H1 (cell line): ENCODE data around the gene URAD. TPM values are rescaled to one million over a fixed set of nuclear protein-coding genes. Genes with fewer than 3 reads are reported as not detected.

ENCODE experiments used
- CTCF ChIA-PET: fragments of 300-600 bp; sonication (Branson Sonifier 250); formaldehyde crosslinking; loops from one replicate; lab custom pipeline; 2021; ENCODE audit not compliant: partially characterized antibody; lab: Charles Lee
- POLR2A ChIA-PET: fragments of 300-600 bp; sonication (Branson Sonifier 250); formaldehyde crosslinking; loops from one replicate; lab custom pipeline; 2021; ENCODE audit warnings: inconsistent platforms; ENCODE audit not compliant: partially characterized antibody; lab: Charles Lee
- DNase-seq, 2 experiments: peaks; one replicate each; pipeline versions ENCODE4 v3.0.0 to v3.0.0-alpha.2; 2010 to 2022; ENCODE audit warnings: low spot score in 2 of 2, low read depth in 1 of 2, mixed read lengths in 1 of 2
- FAIRE-seq: peaks from 2 replicates; lab custom pipeline; 2011; peaks lifted over from hg19 to GRCh38; lab: Jason Lieb, UNC
- H2AFZ ChIP-seq: 2 replicates; pipeline ENCODE4 v1.8.1; 2012; ENCODE audit warnings: low read length, inconsistent platforms
- H2AK5ac ChIP-seq: 2 replicates; pipeline ENCODE4 v1.6.1; 2013; ENCODE audit warnings: low read depth, low read length
- H2BK120ac ChIP-seq: replicated peaks from 2 replicates; pipeline ENCODE3; 2013; ENCODE audit warnings: low read depth, low read length, inconsistent platforms
- H2BK12ac ChIP-seq: 2 replicates; pipeline ENCODE4 v1.6.1; 2013; ENCODE audit warnings: low read depth, low read length
- H2BK15ac ChIP-seq: 2 replicates; pipeline ENCODE4 v1.6.1; 2013; ENCODE audit warnings: low read length
- H2BK20ac ChIP-seq: 2 replicates; pipeline ENCODE4 v1.6.1; 2013; ENCODE audit warnings: low read length
- H2BK5ac ChIP-seq: 2 replicates; pipeline ENCODE4 v1.6.1; 2013; ENCODE audit warnings: low read depth, low read length
- H3K14ac ChIP-seq: 2 replicates; pipeline ENCODE4 v1.6.1; 2013; ENCODE audit warnings: inconsistent platforms; ENCODE audit not compliant: insufficient read length
- H3K18ac ChIP-seq: 2 replicates; pipeline ENCODE4 v1.6.1; 2013; ENCODE audit warnings: low read length; ENCODE audit errors: extremely low read depth
- H3K23ac ChIP-seq: 2 replicates; pipeline ENCODE4 v1.6.1; 2013; ENCODE audit warnings: inconsistent platforms; ENCODE audit not compliant: insufficient read length
- H3K23me2 ChIP-seq: 2 replicates; pipeline ENCODE4 v1.6.1; 2013; ENCODE audit warnings: low read depth, low read length
- H3K27ac ChIP-seq: 2 replicates; pipeline ENCODE4 v1.6.1; 2011; ENCODE audit warnings: low read depth, low read length, inconsistent platforms
- H3K27me3 ChIP-seq, 4 experiments: replicated peaks in 1 of 4; 1 replicate in 1 of 4; 2 replicates in 3 of 4; pipeline versions ENCODE4 v1.6.1 to v1.8.1; 2011 to 2013; ENCODE audit warnings: low read length in 3 of 4, mild to moderate bottlenecking in 3 of 4, inconsistent platforms in 2 of 4, mixed read lengths in 2 of 4, moderate library complexity in 1 of 4; ENCODE audit not compliant: control insufficient read depth in 3 of 4, insufficient read depth in 3 of 4; ENCODE audit errors: extremely low read depth in 1 of 4
- H3K36me3 ChIP-seq, 4 experiments: 2 replicates each; pipeline versions ENCODE4 v1.6.1 to v1.8.1; 2011 to 2013; ENCODE audit warnings: mild to moderate bottlenecking in 4 of 4, low read length in 3 of 4, moderate library complexity in 2 of 4, control low read depth in 1 of 4, inconsistent platforms in 1 of 4; ENCODE audit not compliant: insufficient read depth in 4 of 4, control insufficient read depth in 2 of 4
- H3K4ac ChIP-seq: replicated peaks from 2 replicates; pipeline ENCODE3; 2013; ENCODE audit warnings: low read length, low read depth, mixed read lengths, inconsistent platforms; ENCODE audit not compliant: insufficient read length
- H3K4me1 ChIP-seq, 4 experiments: replicated peaks in 1 of 4; 1 replicate in 1 of 4; 2 replicates in 3 of 4; pipeline versions ENCODE4 v1.6.1 to v1.8.1; 2011 to 2013; ENCODE audit warnings: low read length in 3 of 4, inconsistent platforms in 2 of 4, mixed read lengths in 1 of 4; ENCODE audit not compliant: insufficient read depth in 4 of 4, control insufficient read depth in 3 of 4
- H3K4me2 ChIP-seq, 2 experiments: 2 replicates each; pipeline versions ENCODE4 v1.6.1 to v1.8.1; 2011 to 2013; ENCODE audit warnings: low read depth in 2 of 2, low read length in 2 of 2, control low read depth in 1 of 2, inconsistent platforms in 1 of 2, mild to moderate bottlenecking in 1 of 2; ENCODE audit not compliant: insufficient read depth in 1 of 2
- H3K4me3 ChIP-seq, 4 experiments: fragments of 200-600, 300-600 bp in 1 of 4; sonication (generic), shearing (Covaris generic), sonication (Bioruptor Twin) in 1 of 4; 2 replicates each; pipeline versions ENCODE4 v1.5.1 to v1.8.1; 2011 to 2016; ENCODE audit warnings: low read length in 4 of 4, low read depth in 3 of 4, control low read depth in 2 of 4, inconsistent platforms in 2 of 4, mild to moderate bottlenecking in 2 of 4, mixed read lengths in 1 of 4, moderate library complexity in 1 of 4; ENCODE audit not compliant: insufficient read depth in 2 of 4; ENCODE audit errors: extremely low read depth in 1 of 4
- H3K56ac ChIP-seq: replicated peaks from 2 replicates; pipeline ENCODE3; 2013; ENCODE audit warnings: low read depth, mild to moderate bottlenecking, mixed read lengths, low read length, inconsistent platforms; ENCODE audit not compliant: insufficient read length
- H3K79me1 ChIP-seq: 2 replicates; pipeline ENCODE4 v1.6.1; 2013; ENCODE audit warnings: low read depth, low read length, control low read depth
- H3K79me2 ChIP-seq, 2 experiments: 2 replicates each; pipeline versions ENCODE4 v1.6.1 to v1.8.1; 2012 to 2013; ENCODE audit warnings: low read length in 2 of 2, mild to moderate bottlenecking in 2 of 2, inconsistent platforms in 1 of 2; ENCODE audit not compliant: insufficient read depth in 2 of 2, control insufficient read depth in 1 of 2
- H3K9ac ChIP-seq, 4 experiments: replicated peaks in 1 of 4; 1 replicate in 1 of 4; 2 replicates in 3 of 4; pipeline versions ENCODE4 v1.6.1 to v1.8.1; 2011 to 2013; ENCODE audit warnings: low read depth in 3 of 4, low read length in 3 of 4, control low read depth in 2 of 4, mild to moderate bottlenecking in 2 of 4, moderate library complexity in 2 of 4, inconsistent platforms in 1 of 4; ENCODE audit errors: extremely low read depth in 1 of 4
- H3K9me3 ChIP-seq, 2 experiments: 2 replicates each; pipeline versions ENCODE4 v1.6.1 to v1.8.1; 2012 to 2013; ENCODE audit warnings: mild to moderate bottlenecking in 2 of 2, moderate library complexity in 2 of 2, control low read depth in 1 of 2, inconsistent platforms in 1 of 2, low read depth in 1 of 2, low read length in 1 of 2, mixed read lengths in 1 of 2; ENCODE audit not compliant: insufficient read depth in 2 of 2
- H4K20me1 ChIP-seq, 2 experiments: replicated peaks in 1 of 2; 2 replicates each; pipeline versions ENCODE3 to v1.8.1; 2011 to 2013; ENCODE audit warnings: inconsistent platforms in 2 of 2, low read length in 2 of 2, mild to moderate bottlenecking in 1 of 2; ENCODE audit not compliant: insufficient read depth in 2 of 2, control insufficient read depth in 1 of 2
- H4K5ac ChIP-seq: 2 replicates; pipeline ENCODE4 v1.6.1; 2013; ENCODE audit warnings: low read length, low read depth, mixed read lengths, inconsistent platforms; ENCODE audit not compliant: insufficient read length
- H4K8ac ChIP-seq: 2 replicates; pipeline ENCODE4 v1.8.0; 2013; ENCODE audit warnings: mild to moderate bottlenecking, moderate library complexity, low read length, inconsistent platforms; ENCODE audit not compliant: insufficient read depth; ENCODE audit errors: extremely low read depth
- H4K91ac ChIP-seq: replicated peaks from 2 replicates; pipeline ENCODE3; 2013; ENCODE audit warnings: low read length, mixed read lengths, inconsistent platforms; ENCODE audit not compliant: insufficient read length
- BACH1 ChIP-seq: IDR thresholded peaks from 2 replicates; pipeline ENCODE4 v1.6.1; 2012; ENCODE audit warnings: low read length, improper control_type of control experiment
- BCL11A ChIP-seq, 2 experiments: IDR thresholded peaks; one replicate each; pipeline ENCODE4 v1.6.1; 2011; ENCODE audit warnings: low read depth in 2 of 2, low read length in 2 of 2, mild to moderate bottlenecking in 2 of 2
- CHD1 ChIP-seq: IDR thresholded peaks from 2 replicates; pipeline ENCODE4 v1.6.1; 2012; ENCODE audit warnings: low read depth, low read length, improper control_type of control experiment
- HDAC2 ChIP-seq, 2 experiments: fragments of 300-600 bp in 1 of 2; sonication (generic) in 1 of 2; IDR thresholded peaks; 2 replicates each; pipeline ENCODE4 v1.6.1; 2011 to 2012; ENCODE audit warnings: low read depth in 2 of 2, low read length in 2 of 2, mild to moderate bottlenecking in 2 of 2, moderate library complexity in 2 of 2, borderline replicate concordance in 1 of 2, inconsistent platforms in 1 of 2
- KDM4A ChIP-seq: IDR thresholded peaks from one replicate; pipeline ENCODE4 v1.7.1; 2012; ENCODE audit warnings: low read depth, mild to moderate bottlenecking, moderate library complexity, low read length, inconsistent platforms; ENCODE audit not compliant: severe bottlenecking
- NRF1 ChIP-seq: IDR thresholded peaks from 2 replicates; pipeline ENCODE4 v1.6.1; 2011; ENCODE audit warnings: mild to moderate bottlenecking, low read depth, low read length, improper control_type of control experiment
- SIRT6 ChIP-seq: IDR thresholded peaks from one replicate; pipeline ENCODE4 v1.7.1; 2012; ENCODE audit warnings: low read length, inconsistent platforms
- TBP ChIP-seq: IDR thresholded peaks from 2 replicates; pipeline ENCODE4 v1.6.1; 2011; ENCODE audit warnings: low read depth, low read length, improper control_type of control experiment
- WGBS, 2 experiments: shearing (Covaris generic) in 1 of 2; methylation state at CpG; one replicate each; pipeline versions ENCODE4 v1.1.6 to v1.1.7; 2013 to 2015; ENCODE audit warnings: low lambda C conversion rate in 2 of 2, mixed read lengths in 2 of 2, inconsistent platforms in 1 of 2, low coverage in 1 of 2, missing lambda C conversion rate in 1 of 2; ENCODE audit not compliant: insufficient replicate concordance in 2 of 2, insufficient coverage in 1 of 2, insufficient read length in 1 of 2; ENCODE audit errors: extremely low coverage in 1 of 2, missing lambda C conversion rate in 1 of 2; 5-methylcytosine and 5-hydroxymethylcytosine counted together
- polyA plus RNA-seq, 7 experiments: library from polyadenylated mRNA; depleted of rRNA in 3 of 7; stranded (reverse) in 5 of 7; unstranded in 2 of 7; fragments of >200 nt in 5 of 7; fragments of 200-250 nt in 2 of 7; gene quantifications; 1 replicate in 5 of 7; 2 replicates in 1 of 7; 4 replicates in 1 of 7; pipeline versions ENCODE4 v1.2.1 to v1.2.3, GENCODE V29; 2011 to 2013; ENCODE audit warnings: missing spikeins in 2 of 7, mixed read lengths in 2 of 7
- total RNA-seq: library from RNA; stranded (reverse); fragmentation: NEBNext Ultra II Directional; extraction: Animal tissue kit (Norgen Biotek cat#: 25700); gene quantifications from 2 replicates; pipeline ENCODE4 v1.2.1, GENCODE V29; 2021
- TF ChIP-seq, protein P1 (sequence below): IDR thresholded peaks from 2 replicates; pipeline ENCODE4 v1.6.1; 2012; ENCODE audit warnings: inconsistent platforms

URAD gene
- total and polyA plus RNA-seq, 2 of the 8 experiments (the other 6 are each of a cell fraction or from before 2014, with no cell fraction given): not detected

DNA sequence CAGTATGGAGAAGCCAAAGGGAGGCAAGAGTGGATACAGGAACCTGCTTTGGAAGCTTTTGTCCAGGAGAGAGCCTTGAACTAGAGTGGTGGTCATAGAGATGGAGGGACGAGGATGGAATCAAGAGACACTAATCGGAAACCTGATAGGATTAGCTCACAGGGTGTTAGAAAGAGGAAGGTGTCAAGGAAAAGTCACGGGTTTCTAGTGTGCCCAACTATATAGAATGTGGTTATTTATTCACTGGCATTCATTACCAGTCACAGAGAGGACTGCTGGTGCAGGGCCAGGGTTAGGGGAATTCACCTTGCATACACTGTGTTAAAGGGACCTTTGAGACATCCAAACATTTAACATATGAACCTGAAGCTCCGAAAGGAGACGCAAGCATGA lies 43.4 kb upstream of the URAD start:
- Histone ChIP-seq H2BK20ac (no peak overlapping the region), H3K9ac (no peak overlapping the region), H3K4me1 (no peaks in the 10 kb centered on the region), H3K18ac (no peak overlapping the region), H3K36me3 (no peaks in the 10 kb centered on the region), H4K20me1 (no peaks in the 10 kb centered on the region), H3K27ac (no peak overlapping the region), H3K14ac (no peak overlapping the region), H3K4ac (no peak overlapping the region), H3K56ac (no peak overlapping the region), H3K23me2 (no peaks in the 10 kb centered on the region), H3K23ac (no peak overlapping the region), H3K4me3 (no peak overlapping the region), H3K4me2 (no peak overlapping the region), H2BK12ac (no peak overlapping the region), H3K9me3 (no peaks in the 10 kb centered on the region), H4K8ac (no peak overlapping the region), H4K91ac (no peak overlapping the region), H3K79me2 (no peaks in the 10 kb centered on the region), H2AFZ (no peak overlapping the region), H3K27me3 (no peaks in the 10 kb centered on the region), H2BK5ac (no peak overlapping the region), H2AK5ac (no peak overlapping the region), H2BK120ac (no peak overlapping the region), H3K79me1 (no peaks in the 10 kb centered on the region), H2BK15ac (no peak overlapping the region), H4K5ac (no peak overlapping the region)
- DNase-seq: no peak
- ChIA-PET CTCF (interaction anchor here (0.7 to 1.4 kb wide), 2 partner anchors 28 to 192 kb away, joined by 3 to 5 read pairs; no protein-coding TSS in a partner anchor), POLR2A (interaction anchor here (1.0 kb wide), 1 partner anchor 14 kb away, joined by 3 read pairs; no protein-coding TSS in a partner anchor)
- 83% methylated on average over 5 of the region's 5 CpGs; no CpG with 5 or more reads in 1 of the 2 experiments for WGBS, 2 experiments
- no peak for TF ChIP-seq TBP
- TF ChIP-seq NRF1: no peak
- TF ChIP-seq BCL11A (IDR thresholded peaks at IDR 0.05; ENCODE audit: low read depth in 2 of 2, low read length in 2 of 2): no peak
- no peak for TF ChIP-seq BACH1
- no peak for TF ChIP-seq HDAC2 (IDR thresholded peaks at IDR 0.05; ENCODE audit: borderline replicate concordance in 1 of 2, low read depth in 2 of 2, low read length in 2 of 2)
- no peak for TF ChIP-seq KDM4A
- TF ChIP-seq CHD1: no peak
- TF ChIP-seq SIRT6: no peak
- TF ChIP-seq, protein P1, sequence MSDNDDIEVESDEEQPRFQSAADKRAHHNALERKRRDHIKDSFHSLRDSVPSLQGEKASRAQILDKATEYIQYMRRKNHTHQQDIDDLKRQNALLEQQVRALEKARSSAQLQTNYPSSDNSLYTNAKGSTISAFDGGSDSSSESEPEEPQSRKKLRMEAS: no peak
- no peak for FAIRE-seq
